GM19193 (cell line): ENCODE data around the gene RNF19B.

Source experiments
- POLR2A ChIP-seq: IDR thresholded peaks from 4 replicates; pipeline ENCODE4 v1.6.1; 2011; ENCODE audit not compliant: insufficient read depth, insufficient read length; ENCODE audit errors: extremely low read depth

Gene RNF19B

GRCh38 chr1:32901823-32902534 lies 62.6 kb downstream of the RNF19B start:
- no peak for TF ChIP-seq POLR2A

- TF ChIP-seq POLR2A, result no peak
Observed at GRCh38 chr1:32900956-32901822, 63.4 kb downstream of the RNF19B start, which contains the start of gene TMEM54. Gene TMEM54 (minus strand): TSS chr1:32901389. CDS start chr1:32901238, 151 bp downstream.

GRCh38 chr1:32900371-32900955 lies 64.1 kb downstream of the RNF19B start:
- TF ChIP-seq POLR2A, result no peak

- TF ChIP-seq POLR2A, result no peak
Observed at GRCh38 chr1:32899586-32900296, 64.9 kb downstream of the RNF19B start.

GRCh38 chr1:32898958-32899357 lies 65.7 kb downstream of the RNF19B start:
- TF ChIP-seq POLR2A, result no peak

- no peak for TF ChIP-seq POLR2A
Observed at GRCh38 chr1:32898056-32898455, 66.6 kb downstream of the RNF19B start.

GRCh38 chr1:32897082-32898049 lies 67.2 kb downstream of the RNF19B start:
- TF ChIP-seq POLR2A, result no peak

GRCh38 chr1:32896451-32896850 lies 68.2 kb downstream of the RNF19B start:
- TF ChIP-seq POLR2A, result no peak

- TF ChIP-seq POLR2A, result no peak
Observed at GRCh38 chr1:32895325-32896215, 69.0 kb downstream of the RNF19B start.

GRCh38 chr1:32894681-32895080 lies 69.9 kb downstream of the RNF19B start:
- no peak for TF ChIP-seq POLR2A

- TF ChIP-seq POLR2A, result no peak
Observed at GRCh38 chr1:32894019-32894600, 70.5 kb downstream of the RNF19B start.

- TF ChIP-seq POLR2A, result no peak
Observed at GRCh38 chr1:32893198-32894018, 71.2 kb downstream of the RNF19B start.
